ENCODE measurements around the gene SDC3. TPM values are rescaled to one million over a fixed set of nuclear protein-coding genes. Genes with fewer than 3 reads are reported as not detected.

The SDC3 gene
- total RNA-seq, 2 donors from 2014 or later: 94.1 to 143 TPM

GRCh38 chr1:30875916-30876315 lies 32.6 kb downstream of the SDC3 start:
- no peaks in the 10 kb centered on the region for H3K27me3 Mint-ChIP-seq (ENCODE audit: insufficient read depth)
- peaks cover 7% of the 10 kb centered on the region for H3K4me1 Mint-ChIP-seq
- Histone ChIP-seq H3K9ac (ENCODE audit: extremely low read depth, low read length, poor library complexity, severe bottlenecking) (no peak overlapping the region), H3K27ac (ENCODE audit: low read depth, low read length) (no peak overlapping the region), H3K9me3 (ENCODE audit: control insufficient read depth, low read length) (peaks cover 8% of the 10 kb centered on the region), H3K4me3 (ENCODE audit: low read length) (no peak overlapping the region), H3K4me1 (ENCODE audit: control insufficient read depth, insufficient read depth, low read length) (no peaks in the 10 kb centered on the region), H3K36me3 (ENCODE audit: control insufficient read depth, insufficient read depth, low read length) (peaks cover 30% of the 10 kb centered on the region), H3K27me3 (ENCODE audit: control insufficient read depth, insufficient read depth, low read length, poor library complexity, severe bottlenecking) (no peaks in the 10 kb centered on the region)
- peaks cover 31% of the 10 kb centered on the region for H3K36me3 Mint-ChIP-seq (ENCODE audit: low read depth)
- no peak overlapping the region for H3K27ac Mint-ChIP-seq
- no peak for DNase-seq
- no peak for TF ChIP-seq CTCF (conservative IDR thresholded peaks at IDR 0.05)
- H3K4me3 Mint-ChIP-seq: no peak overlapping the region
- WGBS, 2 experiments (ENCODE audit: insufficient coverage in 1 of 2, insufficient read length in 1 of 2): 94 to 100% methylated on average over 6 to 11 of the region's 11 CpGs
- no peaks in the 10 kb centered on the region for H3K9me3 Mint-ChIP-seq

- Mint-ChIP-seq H3K36me3 (ENCODE audit: low read depth) (peaks cover 31% of the 10 kb centered on the region), H3K9me3 (no peaks in the 10 kb centered on the region), H3K27ac (no peak overlapping the region), H3K27me3 (ENCODE audit: insufficient read depth) (no peaks in the 10 kb centered on the region), H3K4me1 (peaks cover 7% of the 10 kb centered on the region), H3K4me3 (no peak overlapping the region)
- TF ChIP-seq CTCF (conservative IDR thresholded peaks at IDR 0.05): no peak
- Histone ChIP-seq H3K27me3 (ENCODE audit: control insufficient read depth, insufficient read depth, low read length, poor library complexity, severe bottlenecking) (no peaks in the 10 kb centered on the region), H3K36me3 (ENCODE audit: control insufficient read depth, insufficient read depth, low read length) (peaks cover 30% of the 10 kb centered on the region), H3K4me3 (ENCODE audit: low read length) (no peak overlapping the region), H3K9me3 (ENCODE audit: control insufficient read depth, low read length) (peaks cover 8% of the 10 kb centered on the region), H3K9ac (ENCODE audit: extremely low read depth, low read length, poor library complexity, severe bottlenecking) (no peak overlapping the region), H3K4me1 (ENCODE audit: control insufficient read depth, insufficient read depth, low read length) (no peaks in the 10 kb centered on the region), H3K27ac (ENCODE audit: low read depth, low read length) (no peak overlapping the region)
- no peak for DNase-seq
- 95 to 100% methylated on average over 5 to 6 of the region's 6 CpGs for WGBS, 2 experiments (ENCODE audit: insufficient coverage in 1 of 2, insufficient read length in 1 of 2)
These were observed 33.4 kb downstream of the SDC3 start for GRCh38 chr1:30875197-30875596.

GRCh38 chr1:30874176-30874575 lies 34.4 kb downstream of the SDC3 start:
- Mint-ChIP-seq H3K27me3 (ENCODE audit: insufficient read depth) (no peaks in the 10 kb centered on the region), H3K27ac (no peak overlapping the region), H3K4me1 (peaks cover 7% of the 10 kb centered on the region), H3K9me3 (no peaks in the 10 kb centered on the region), H3K36me3 (ENCODE audit: low read depth) (peaks cover 32% of the 10 kb centered on the region), H3K4me3 (no peak overlapping the region)
- Histone ChIP-seq H3K36me3 (ENCODE audit: control insufficient read depth, insufficient read depth, low read length) (peaks cover 30% of the 10 kb centered on the region), H3K4me1 (ENCODE audit: control insufficient read depth, insufficient read depth, low read length) (no peaks in the 10 kb centered on the region), H3K27ac (ENCODE audit: low read depth, low read length) (no peak overlapping the region), H3K9ac (ENCODE audit: extremely low read depth, low read length, poor library complexity, severe bottlenecking) (no peak overlapping the region), H3K27me3 (ENCODE audit: control insufficient read depth, insufficient read depth, low read length, poor library complexity, severe bottlenecking) (no peaks in the 10 kb centered on the region), H3K9me3 (ENCODE audit: control insufficient read depth, low read length) (peaks cover 8% of the 10 kb centered on the region), H3K4me3 (ENCODE audit: low read length) (no peak overlapping the region)
- no peak for TF ChIP-seq CTCF (conservative IDR thresholded peaks at IDR 0.05)
- WGBS, 2 experiments (ENCODE audit: insufficient coverage in 1 of 2, insufficient read length in 1 of 2): 91 to 92% methylated on average over 1 to 11 of the region's 11 CpGs
- DNase-seq: no peak

Data from endodermal cell (in vitro differentiated cells).